ENCODE measurements around the gene JMJD1C. TPM values are rescaled to one million over a fixed set of nuclear protein-coding genes. Genes with fewer than 3 reads are reported as not detected.

Gene JMJD1C
- total RNA-seq, 6 experiments from 2014 or later = 29.0 to 36.7 (median 32.8) TPM

DNA sequence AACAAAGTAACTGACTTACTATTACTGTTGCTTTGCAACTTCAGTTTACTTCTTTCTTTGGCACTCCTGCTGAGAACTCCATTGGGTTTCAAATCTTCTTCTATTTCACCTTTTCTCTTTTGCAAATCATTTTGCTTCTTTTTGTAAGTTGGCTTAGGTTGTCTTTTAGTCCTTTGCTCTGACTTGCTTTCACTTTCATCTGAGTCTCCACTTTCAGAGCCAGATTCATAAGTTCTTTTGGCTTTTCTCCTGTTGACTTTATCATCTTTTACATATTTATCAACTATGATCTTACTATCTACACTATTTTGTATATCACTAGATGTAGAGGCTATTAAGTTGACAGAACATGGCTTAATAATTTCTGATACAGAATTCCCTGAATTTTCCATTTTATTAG is 259.2 kb downstream of the JMJD1C start:
- peaks cover 61% of the 10 kb centered on the region for H3K4me1 Mint-ChIP-seq (ENCODE audit: low read depth)
- no peaks in the 10 kb centered on the region for H3K9me3 Mint-ChIP-seq
- peaks cover 25% of the 10 kb centered on the region for H3K36me3 Mint-ChIP-seq (ENCODE audit: low read depth)
- peak overlapping the region; percentile 68; the same call in 1 of the 2 replicates for H3K4me3 Mint-ChIP-seq
- H3K27ac Mint-ChIP-seq = peak overlapping the region; percentile 71
- peaks cover 2% of the 10 kb centered on the region; the same call in 1 of the 2 replicates for H3K27me3 Mint-ChIP-seq (ENCODE audit: insufficient read depth)
- no peak for TF ChIP-seq CTCF (IDR thresholded peaks at IDR 0.05)
- DNase-seq = no peak

DNA sequence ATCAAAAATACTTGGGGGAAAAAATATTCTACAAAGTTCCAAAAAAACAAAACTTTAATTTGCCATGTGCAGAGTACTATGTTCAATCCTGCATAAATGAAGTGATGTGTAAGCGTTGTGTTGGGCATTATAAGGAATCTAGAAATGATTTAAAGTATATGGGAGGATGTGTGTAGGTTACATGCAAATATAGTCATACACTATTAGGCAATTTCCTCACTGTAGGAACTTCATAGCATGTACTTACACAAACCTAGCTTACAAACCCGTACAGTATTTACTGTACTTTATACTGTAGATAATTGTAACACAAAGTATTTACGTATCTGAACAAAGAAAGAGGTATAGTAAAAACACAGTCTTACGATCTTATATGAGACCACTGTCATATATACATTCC is 260.4 kb downstream of the JMJD1C start:
- Mint-ChIP-seq H3K36me3 (ENCODE audit: low read depth) (peaks cover 18% of the 10 kb centered on the region), H3K4me3 (no peak overlapping the region), H3K4me1 (ENCODE audit: low read depth) (peaks cover 50% of the 10 kb centered on the region), H3K9me3 (no peaks in the 10 kb centered on the region), H3K27me3 (ENCODE audit: insufficient read depth) (no peaks in the 10 kb centered on the region), H3K27ac (no peak overlapping the region)
- no peak for TF ChIP-seq CTCF (IDR thresholded peaks at IDR 0.05)
- DNase-seq = no peak

- H3K36me3 Mint-ChIP-seq (ENCODE audit: low read depth) = peaks cover 17% of the 10 kb centered on the region
- no peak overlapping the region for H3K4me3 Mint-ChIP-seq
These were observed 260.9 kb downstream of the JMJD1C start for GRCh38 chr10:63204667-63205391.

DNA sequence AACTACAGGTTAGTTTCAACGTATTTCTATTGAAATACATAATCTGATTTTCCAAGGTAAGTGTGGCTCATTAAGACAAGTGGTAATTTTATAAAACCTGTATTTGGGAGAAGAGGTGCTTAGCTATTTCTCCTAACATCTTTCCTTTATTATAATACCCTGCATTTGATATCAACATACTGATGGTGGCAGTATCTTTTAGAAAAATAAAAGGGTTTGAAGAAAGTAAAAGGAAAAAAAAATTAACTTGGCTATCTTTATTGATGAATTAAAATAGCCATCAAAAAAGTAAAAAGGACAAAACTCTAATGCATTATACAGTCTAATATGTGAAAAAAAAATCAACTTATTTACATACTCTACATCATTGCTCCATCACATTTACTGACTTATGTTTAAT is 264.7 kb downstream of the JMJD1C start:
- Mint-ChIP-seq H3K27ac (no peak overlapping the region), H3K27me3 (ENCODE audit: insufficient read depth) (no peaks in the 10 kb centered on the region), H3K4me3 (no peak overlapping the region), H3K36me3 (ENCODE audit: low read depth) (peaks cover 24% of the 10 kb centered on the region; the same call in 1 of the 2 replicates), H3K9me3 (no peaks in the 10 kb centered on the region), H3K4me1 (ENCODE audit: low read depth) (peaks cover 19% of the 10 kb centered on the region)
- DNase-seq = no peak
- 0 out of 2 replicates have a peak, but pooled peaks have one; percentile 11 for TF ChIP-seq CTCF (IDR thresholded peaks at IDR 0.05)

More at GRCh38 chr10:63204667-63205391, 260.9 kb downstream of the JMJD1C start:
- Mint-ChIP-seq H3K27me3 (ENCODE audit: insufficient read depth) (no peaks in the 10 kb centered on the region), H3K4me1 (ENCODE audit: low read depth) (peaks cover 44% of the 10 kb centered on the region), H3K27ac (peak overlapping the region; percentile 25; the same call in 1 of the 2 replicates), H3K9me3 (no peaks in the 10 kb centered on the region)
- TF ChIP-seq CTCF (IDR thresholded peaks at IDR 0.05) = no peak
- DNase-seq = no peak

- Mint-ChIP-seq H3K4me3 (no peak overlapping the region), H3K9me3 (no peaks in the 10 kb centered on the region), H3K4me1 (ENCODE audit: low read depth) (peaks cover 19% of the 10 kb centered on the region), H3K27ac (no peak overlapping the region), H3K36me3 (ENCODE audit: low read depth) (peaks cover 24% of the 10 kb centered on the region; the same call in 1 of the 2 replicates), H3K27me3 (ENCODE audit: insufficient read depth) (no peaks in the 10 kb centered on the region)
- DNase-seq = no peak
- no peak for TF ChIP-seq CTCF (IDR thresholded peaks at IDR 0.05)
These were observed 265.3 kb downstream of the JMJD1C start for GRCh38 chr10:63200431-63200830.
